NCI-H2196 (cell line): ENCODE measurements around the gene CRB1.
A peak's percentile ranks its signal among the peaks of the same experiment; 100 is the strongest.

Experiments used
- DNase-seq: peaks from one replicate; lab custom pipeline; 2025; ENCODE audit not compliant: unreplicated experiment; lab: John Stamatoyannopoulos, UW

Gene CRB1

DNA sequence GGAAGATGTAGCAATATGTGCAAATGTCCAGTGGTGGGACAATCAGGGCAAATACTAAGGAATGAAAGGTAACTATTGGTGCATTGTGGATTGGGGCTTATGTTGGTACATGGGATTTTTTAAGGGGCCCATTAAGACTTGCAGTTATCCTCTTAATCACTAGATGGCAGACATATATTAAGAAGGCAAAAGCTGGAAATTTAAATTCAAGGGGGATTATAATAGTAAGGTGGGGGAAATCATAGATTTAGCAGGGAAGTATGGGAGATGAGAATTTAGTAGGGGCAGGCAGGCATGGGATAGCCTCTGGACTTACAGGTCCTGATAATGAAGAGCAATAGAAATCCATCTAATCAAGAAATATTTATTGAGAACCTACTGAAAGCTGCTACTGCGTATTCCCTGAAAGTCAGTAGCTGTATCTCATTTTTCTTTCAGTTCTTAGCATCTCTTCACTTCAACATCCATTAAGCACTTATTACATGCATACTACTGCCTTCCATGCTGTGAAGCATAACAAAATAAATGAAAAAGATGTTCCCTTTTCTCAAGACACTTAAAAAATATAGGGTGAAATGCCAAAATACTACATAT is 251.8 kb downstream of the CRB1 start:
- DNase-seq, result no peak

DNA sequence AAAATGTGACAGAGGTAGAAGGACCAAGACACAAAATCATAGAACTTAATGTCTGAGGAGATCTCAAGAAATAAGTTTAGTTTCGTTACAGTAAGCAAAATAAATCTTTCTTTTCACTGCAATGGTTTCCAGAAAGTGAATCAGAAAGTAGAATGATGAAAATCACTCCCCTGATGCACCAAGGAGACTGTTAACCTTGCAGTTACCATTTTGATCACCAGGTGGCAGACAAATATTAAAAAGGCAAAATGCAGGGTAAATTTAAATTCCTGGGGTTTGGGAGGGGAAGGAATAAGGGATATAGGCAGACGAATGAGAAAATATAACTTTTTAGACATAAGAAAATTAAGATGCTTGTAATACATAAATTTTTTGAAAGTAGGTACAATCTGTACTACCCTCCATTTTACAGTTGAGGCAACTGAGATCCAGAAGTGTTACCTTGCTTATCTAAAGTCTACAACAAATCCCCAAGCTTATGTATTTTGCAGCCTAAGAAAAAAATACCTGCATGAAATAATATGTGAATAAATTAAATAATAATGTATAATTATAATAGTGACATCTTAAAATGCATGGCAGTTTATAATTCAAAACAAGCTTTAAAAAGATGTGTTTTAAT is 253.2 kb downstream of the CRB1 start:
- peak; percentile 53 for DNase-seq

DNA sequence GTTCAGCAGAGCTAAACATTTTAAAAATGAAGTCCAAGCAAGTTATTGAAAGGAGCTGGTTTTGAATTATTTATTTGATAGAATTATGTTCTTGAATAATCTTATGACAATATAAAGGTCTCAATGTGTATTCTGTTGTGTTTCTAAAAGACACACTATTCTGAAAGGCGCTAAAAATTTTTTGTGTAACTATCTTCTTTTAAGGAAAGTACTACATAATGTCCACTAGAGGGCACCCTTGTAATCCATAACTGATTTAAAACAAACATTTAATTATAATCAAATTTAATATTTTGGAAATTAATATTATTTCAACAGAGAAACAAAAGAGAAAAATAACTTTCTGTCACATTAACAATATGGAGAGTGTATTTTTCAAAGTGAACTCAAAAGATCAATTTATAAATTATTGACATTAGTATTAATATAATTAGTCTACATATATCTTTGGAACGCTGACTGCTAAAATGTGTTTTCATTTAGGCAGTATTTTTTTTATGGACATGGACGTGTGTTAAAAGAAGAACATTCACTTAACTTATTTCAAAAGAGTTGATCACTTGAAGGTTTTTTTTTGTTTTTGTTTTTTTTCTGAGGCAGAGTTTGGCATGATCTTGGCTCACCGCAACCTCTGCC is 258.8 kb downstream of the CRB1 start:
- DNase-seq, result peak; percentile 58
